ENCODE results near the gene GNB1L. TPM values are rescaled to one million over a fixed set of nuclear protein-coding genes. Genes with fewer than 3 reads are reported as not detected.

GNB1L gene
- total RNA-seq, 2 experiments from 2014 or later, result 3.0 to 6.5 TPM

DNA sequence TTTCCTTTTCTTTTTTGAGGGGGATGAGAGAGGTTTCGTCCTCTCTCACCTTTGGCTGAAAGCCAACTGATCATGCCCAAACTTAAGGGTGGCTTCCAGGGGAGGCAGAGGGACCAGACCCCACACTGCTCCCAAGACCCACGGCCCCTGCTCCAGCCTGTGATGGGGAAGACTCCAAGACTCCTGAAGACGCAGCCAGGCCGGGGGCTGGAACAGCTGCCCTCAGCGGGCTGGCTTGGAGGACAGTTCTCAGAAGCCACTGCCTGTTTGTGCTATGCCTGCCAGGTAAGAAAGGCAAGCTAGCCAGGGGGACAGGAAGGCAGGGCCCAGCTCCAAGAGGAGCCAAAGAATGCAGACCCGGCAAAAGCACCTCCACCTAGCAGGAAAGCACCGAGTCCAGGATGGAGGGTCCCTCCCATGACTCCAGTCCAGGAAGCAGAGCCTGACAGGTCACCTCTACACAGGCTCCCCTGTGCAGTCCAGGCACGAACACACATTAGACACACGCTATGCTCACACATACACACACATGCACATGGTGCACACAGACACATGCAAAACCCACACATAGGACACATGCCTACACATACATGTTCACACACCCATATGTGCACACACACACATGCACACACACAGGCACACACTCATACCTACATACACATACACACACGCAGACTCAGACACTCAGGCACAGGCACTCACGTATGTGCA, 31.3 kb downstream of the GNB1L start:
- Mint-ChIP-seq H3K4me1 (ENCODE audit: low read depth) (no peaks in the 10 kb centered on the region), H3K36me3 (ENCODE audit: low read depth) (no peaks in the 10 kb centered on the region), H3K4me3 (no peak overlapping the region), H3K9me3 (no peaks in the 10 kb centered on the region), H3K27ac (no peak overlapping the region), H3K27me3 (no peaks in the 10 kb centered on the region)
- TF ChIP-seq, protein P1, sequence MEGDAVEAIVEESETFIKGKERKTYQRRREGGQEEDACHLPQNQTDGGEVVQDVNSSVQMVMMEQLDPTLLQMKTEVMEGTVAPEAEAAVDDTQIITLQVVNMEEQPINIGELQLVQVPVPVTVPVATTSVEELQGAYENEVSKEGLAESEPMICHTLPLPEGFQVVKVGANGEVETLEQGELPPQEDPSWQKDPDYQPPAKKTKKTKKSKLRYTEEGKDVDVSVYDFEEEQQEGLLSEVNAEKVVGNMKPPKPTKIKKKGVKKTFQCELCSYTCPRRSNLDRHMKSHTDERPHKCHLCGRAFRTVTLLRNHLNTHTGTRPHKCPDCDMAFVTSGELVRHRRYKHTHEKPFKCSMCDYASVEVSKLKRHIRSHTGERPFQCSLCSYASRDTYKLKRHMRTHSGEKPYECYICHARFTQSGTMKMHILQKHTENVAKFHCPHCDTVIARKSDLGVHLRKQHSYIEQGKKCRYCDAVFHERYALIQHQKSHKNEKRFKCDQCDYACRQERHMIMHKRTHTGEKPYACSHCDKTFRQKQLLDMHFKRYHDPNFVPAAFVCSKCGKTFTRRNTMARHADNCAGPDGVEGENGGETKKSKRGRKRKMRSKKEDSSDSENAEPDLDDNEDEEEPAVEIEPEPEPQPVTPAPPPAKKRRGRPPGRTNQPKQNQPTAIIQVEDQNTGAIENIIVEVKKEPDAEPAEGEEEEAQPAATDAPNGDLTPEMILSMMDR (IDR thresholded peaks at IDR 0.05), result no peak
- Histone ChIP-seq H3K4me3 (ENCODE audit: low read length) (no peak overlapping the region), H3K27ac (ENCODE audit: low read depth in 1 of 2, low read length in 2 of 2) (no peak overlapping the region), H3K36me3 (ENCODE audit: insufficient read depth, low read length) (no peaks in the 10 kb centered on the region), H3K9me3 (ENCODE audit: control insufficient read depth in 1 of 2, insufficient read depth in 1 of 2, low read length in 2 of 2) (no peaks in the 10 kb centered on the region), H3K27me3 (ENCODE audit: control insufficient read depth in 1 of 2, insufficient read depth in 2 of 2, low read length in 2 of 2) (no peaks in the 10 kb centered on the region), H3K4me1 (ENCODE audit: insufficient read depth, low read length) (no peaks in the 10 kb centered on the region)
- intact Hi-C loops (cut with DNase I, micrococcal nuclease), result no loop called here
- ChIA-PET CTCF (no interaction called here), POLR2A (no interaction called here)
- ATAC-seq (ENCODE audit: poor library complexity) (no peak), DNase-seq (peak in 2 of 14 experiments; percentile 5 to 20)

DNA sequence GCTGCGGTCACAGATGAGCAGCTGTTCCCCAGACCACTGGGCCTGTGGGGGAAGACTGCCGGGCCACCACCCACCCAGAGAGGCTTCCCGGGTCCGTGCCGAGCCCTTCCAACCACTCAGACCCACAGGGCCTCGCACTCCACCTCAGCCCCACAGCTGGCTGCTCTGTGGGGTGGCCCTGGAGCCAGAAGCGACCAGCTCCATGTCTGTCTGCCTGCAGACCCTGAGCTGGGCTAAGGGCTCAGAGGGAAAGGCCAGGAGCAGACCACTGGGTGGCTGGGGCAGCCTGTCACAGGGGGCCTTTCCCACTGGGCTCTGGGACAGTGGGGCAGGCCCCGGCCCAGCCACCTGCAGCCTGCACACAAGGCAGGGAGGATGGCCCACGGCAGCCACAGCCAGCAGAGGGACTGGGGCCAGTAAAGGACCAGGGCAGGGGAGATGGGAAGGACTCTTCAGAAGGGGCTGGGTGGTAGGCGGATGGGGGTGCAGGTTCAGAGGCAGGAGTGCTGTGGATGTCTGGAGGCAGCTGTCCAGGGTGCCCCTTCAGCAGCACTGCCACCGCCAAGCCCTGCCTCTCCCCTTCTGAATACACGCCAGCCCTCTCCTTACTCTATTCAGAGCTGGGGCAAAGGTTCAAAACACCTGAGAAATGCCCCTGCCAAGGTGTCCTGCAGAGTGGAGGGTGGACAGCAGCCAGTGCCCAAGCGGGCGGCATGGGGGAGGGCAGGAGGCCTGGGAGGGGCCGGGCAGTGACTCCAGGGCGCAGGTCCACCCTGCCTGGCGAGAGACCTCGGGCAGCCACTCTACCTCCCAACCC, 32.2 kb downstream of the GNB1L start:
- Histone ChIP-seq H3K27ac (ENCODE audit: low read depth in 1 of 2, low read length in 2 of 2) (no peak overlapping the region), H3K4me3 (ENCODE audit: low read length) (no peak overlapping the region), H3K4me1 (ENCODE audit: insufficient read depth, low read length) (no peaks in the 10 kb centered on the region), H3K9me3 (ENCODE audit: control insufficient read depth in 1 of 2, insufficient read depth in 1 of 2, low read length in 2 of 2) (no peaks in the 10 kb centered on the region), H3K27me3 (ENCODE audit: control insufficient read depth in 1 of 2, insufficient read depth in 2 of 2, low read length in 2 of 2) (no peaks in the 10 kb centered on the region), H3K36me3 (ENCODE audit: insufficient read depth, low read length) (no peaks in the 10 kb centered on the region)
- Mint-ChIP-seq H3K4me3 (no peak overlapping the region), H3K9me3 (no peaks in the 10 kb centered on the region), H3K27me3 (no peaks in the 10 kb centered on the region), H3K4me1 (ENCODE audit: low read depth) (peaks cover 5% of the 10 kb centered on the region), H3K27ac (no peak overlapping the region), H3K36me3 (ENCODE audit: low read depth) (no peaks in the 10 kb centered on the region)
- ChIA-PET CTCF (no interaction called here), POLR2A (no interaction called here)
- TF ChIP-seq, protein P1 (IDR thresholded peaks at IDR 0.05), result no peak
- intact Hi-C loops (cut with DNase I, micrococcal nuclease), result no loop called here
- ATAC-seq (ENCODE audit: poor library complexity), result no peak
- peak in 2 of 14 experiments; percentile 8 to 24 for DNase-seq

DNA sequence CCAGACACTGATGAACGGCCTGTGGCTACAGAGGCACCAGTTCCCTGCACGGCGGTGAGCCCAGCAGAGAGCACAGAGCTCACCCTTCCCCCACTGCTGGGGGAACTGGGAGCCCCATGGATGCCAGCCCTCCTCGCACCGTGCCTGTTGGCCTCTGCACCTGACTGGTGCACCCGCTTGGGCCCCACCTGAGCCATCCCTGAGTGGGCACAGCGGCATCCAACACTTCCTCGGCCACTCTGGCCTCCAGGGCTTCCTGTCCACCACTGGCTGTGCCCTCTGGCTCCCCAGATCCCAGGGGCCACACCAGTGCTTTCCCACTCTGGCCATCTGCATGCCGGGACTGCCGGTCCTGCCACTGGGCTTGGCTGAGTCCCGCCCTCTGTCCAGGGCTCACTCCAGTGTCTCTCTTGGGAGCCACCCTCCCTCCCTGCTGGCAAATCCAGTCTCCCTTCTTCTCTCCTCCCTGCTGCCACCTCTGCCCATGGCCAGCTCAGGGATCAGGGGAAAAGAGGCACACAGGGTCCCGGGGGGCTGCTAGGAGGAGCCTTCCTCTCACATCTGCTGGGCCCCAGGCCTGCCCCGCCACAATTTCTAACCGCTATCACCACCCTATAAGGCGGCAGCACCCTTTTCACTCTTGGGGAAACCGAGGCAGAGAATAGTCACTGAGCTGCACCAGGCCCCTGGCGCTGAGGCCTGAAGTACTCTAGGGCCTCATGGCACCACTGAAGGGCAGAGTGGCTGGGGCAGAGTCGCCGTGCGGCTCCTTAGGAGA, 33.0 kb downstream of the GNB1L start:
- H3K4me1 ChIP-seq (ENCODE audit: insufficient read depth, low read length), result no peaks in the 10 kb centered on the region
- H3K4me3 ChIP-seq (ENCODE audit: low read length), result no peak overlapping the region
- no peaks in the 10 kb centered on the region for H3K36me3 ChIP-seq (ENCODE audit: insufficient read depth, low read length)
- H3K9me3 Mint-ChIP-seq, result no peaks in the 10 kb centered on the region
- H3K9me3 ChIP-seq (ENCODE audit: control insufficient read depth in 1 of 2, insufficient read depth in 1 of 2, low read length in 2 of 2), result no peaks in the 10 kb centered on the region
- CTCF ChIA-PET, result no interaction called here
- peaks cover 5% of the 10 kb centered on the region for H3K4me1 Mint-ChIP-seq (ENCODE audit: low read depth)
- H3K27ac ChIP-seq (ENCODE audit: low read depth in 1 of 2, low read length in 2 of 2), result no peak overlapping the region
- H3K36me3 Mint-ChIP-seq (ENCODE audit: low read depth), result no peaks in the 10 kb centered on the region
- DNase-seq (peak in 2 of 14 experiments; percentile 4 to 25), ATAC-seq (ENCODE audit: poor library complexity) (no peak)
- POLR2A ChIA-PET, result no interaction called here
- intact Hi-C loops (cut with DNase I, micrococcal nuclease), result no loop called here
- no peak overlapping the region for H3K27ac Mint-ChIP-seq
- H3K4me3 Mint-ChIP-seq, result no peak overlapping the region
- no peaks in the 10 kb centered on the region for H3K27me3 ChIP-seq (ENCODE audit: control insufficient read depth in 1 of 2, insufficient read depth in 2 of 2, low read length in 2 of 2)
- no peaks in the 10 kb centered on the region for H3K27me3 Mint-ChIP-seq
- TF ChIP-seq, protein P1 (IDR thresholded peaks at IDR 0.05), result no peak
